GM21381 (cell line): ENCODE data around the gene PRAC1.

Experiments
- ATAC-seq: cut with Tn5 transposase; IDR thresholded peaks from one replicate; pipeline ENCODE4 v1.9.1; 2021; ENCODE audit warnings: mild to moderate bottlenecking, moderate library complexity; ENCODE audit not compliant: unreplicated experiment

Gene PRAC1

GRCh38 chr17:48747445-48748363, 25.4 kb upstream of the PRAC1 start:
- no peak for ATAC-seq

- no peak for ATAC-seq
Observed at GRCh38 chr17:48746916-48747444, 24.7 kb upstream of the PRAC1 start.

- no peak for ATAC-seq
Observed at GRCh38 chr17:48745381-48746275, 23.3 kb upstream of the PRAC1 start.

- no peak for ATAC-seq
Observed at GRCh38 chr17:48740537-48740936, 18.2 kb upstream of the PRAC1 start.

- no peak for ATAC-seq
Observed at GRCh38 chr17:48738803-48739526, 16.6 kb upstream of the PRAC1 start.

- no peak for ATAC-seq
Observed at GRCh38 chr17:48738424-48738802, 16.1 kb upstream of the PRAC1 start.

GRCh38 chr17:48737330-48738043, 15.2 kb upstream of the PRAC1 start:
- no peak for ATAC-seq

GRCh38 chr17:48735062-48735351, 12.7 kb upstream of the PRAC1 start:
- ATAC-seq = no peak

GRCh38 chr17:48734333-48735061, 12.2 kb upstream of the PRAC1 start:
- no peak for ATAC-seq

GRCh38 chr17:48733632-48734328, 11.5 kb upstream of the PRAC1 start:
- ATAC-seq = no peak

GRCh38 chr17:48732688-48733629, 10.6 kb upstream of the PRAC1 start:
- no peak for ATAC-seq

GRCh38 chr17:48731355-48731754, 9.0 kb upstream of the PRAC1 start:
- no peak for ATAC-seq

GRCh38 chr17:48730240-48730550, 7.9 kb upstream of the PRAC1 start:
- no peak for ATAC-seq

- ATAC-seq = no peak
Observed at GRCh38 chr17:48729335-48730239, 7.3 kb upstream of the PRAC1 start.

GRCh38 chr17:48728232-48729231, 6.2 kb upstream of the PRAC1 start, which contains the start of gene HOXB13:
Gene HOXB13 (minus strand): TSS chr17:48728750. CDS start chr17:48728593, 157 bp downstream.
- ATAC-seq = no peak
